H1 (cell line): ENCODE data around the gene TGFBRAP1. TPM values are rescaled to one million over a fixed set of nuclear protein-coding genes. Genes with fewer than 3 reads are reported as not detected.

Experiments
- BCL11A ChIP-seq, 2 experiments: IDR thresholded peaks; one replicate each; pipeline ENCODE4 v1.6.1; 2011; ENCODE audit warnings: low read depth in 2 of 2, low read length in 2 of 2, mild to moderate bottlenecking in 2 of 2
- BRCA1 ChIP-seq: IDR thresholded peaks from 2 replicates; pipeline ENCODE4 v1.6.1; 2012; ENCODE audit warnings: low read depth, low read length, improper control_type of control experiment
- EP300 ChIP-seq, 2 experiments: IDR thresholded peaks; 1 replicate in 1 of 2; 2 replicates in 1 of 2; pipeline ENCODE4 v1.6.1; 2011 to 2012; ENCODE audit warnings: low read depth in 2 of 2, low read length in 2 of 2, mild to moderate bottlenecking in 2 of 2, borderline replicate concordance in 1 of 2, inconsistent platforms in 1 of 2, moderate library complexity in 1 of 2
- HDAC6 ChIP-seq: IDR thresholded peaks from one replicate; pipeline ENCODE4 v1.7.1; 2012; ENCODE audit warnings: low read depth, mild to moderate bottlenecking, inconsistent platforms, low read length, moderate library complexity
- JUN ChIP-seq: IDR thresholded peaks from 2 replicates; pipeline ENCODE4 v1.6.1; 2011; ENCODE audit warnings: low read depth, mild to moderate bottlenecking, improper control_type of control experiment, low read length
- RBBP5 ChIP-seq: IDR thresholded peaks from 2 replicates; pipeline ENCODE4 v1.7.1; 2012; ENCODE audit warnings: low read depth, mild to moderate bottlenecking, inconsistent platforms, low read length, moderate library complexity, borderline replicate concordance
- RFX5 ChIP-seq: IDR thresholded peaks from 2 replicates; pipeline ENCODE4 v1.6.1; 2011; ENCODE audit warnings: low read depth, low read length, improper control_type of control experiment, borderline replicate concordance
- SUZ12 ChIP-seq: fragments of 200-600 bp; sonication (generic); IDR thresholded peaks from 2 replicates; pipeline ENCODE4 v1.6.1; 2012; ENCODE audit warnings: mild to moderate bottlenecking, inconsistent platforms, low read length, moderate library complexity, mixed read lengths
- polyA plus RNA-seq, 7 experiments: library from polyadenylated mRNA; depleted of rRNA in 3 of 7; stranded (reverse) in 5 of 7; unstranded in 2 of 7; fragments of >200 nt in 5 of 7; fragments of 200-250 nt in 2 of 7; gene quantifications; 1 replicate in 5 of 7; 2 replicates in 1 of 7; 4 replicates in 1 of 7; pipeline versions ENCODE4 v1.2.1 to v1.2.3, GENCODE V29; 2011 to 2013; ENCODE audit warnings: missing spikeins in 2 of 7, mixed read lengths in 2 of 7
- total RNA-seq: library from RNA; stranded (reverse); fragmentation: NEBNext Ultra II Directional; extraction: Animal tissue kit (Norgen Biotek cat#: 25700); gene quantifications from 2 replicates; pipeline ENCODE4 v1.2.1, GENCODE V29; 2021
- TF ChIP-seq, protein P1 (sequence below): fragments of 300-600 bp; sonication (generic); IDR thresholded peaks from 2 replicates; pipeline ENCODE4 v1.7.1; 2012; ENCODE audit warnings: low read length, moderate library complexity, mild to moderate bottlenecking, inconsistent platforms; ENCODE audit not compliant: insufficient replicate concordance

Gene TGFBRAP1
- total and polyA plus RNA-seq, 2 of the 8 experiments (the other 6 are each of a cell fraction or from before 2014, with no cell fraction given): 11.2 to 20.2 TPM

DNA sequence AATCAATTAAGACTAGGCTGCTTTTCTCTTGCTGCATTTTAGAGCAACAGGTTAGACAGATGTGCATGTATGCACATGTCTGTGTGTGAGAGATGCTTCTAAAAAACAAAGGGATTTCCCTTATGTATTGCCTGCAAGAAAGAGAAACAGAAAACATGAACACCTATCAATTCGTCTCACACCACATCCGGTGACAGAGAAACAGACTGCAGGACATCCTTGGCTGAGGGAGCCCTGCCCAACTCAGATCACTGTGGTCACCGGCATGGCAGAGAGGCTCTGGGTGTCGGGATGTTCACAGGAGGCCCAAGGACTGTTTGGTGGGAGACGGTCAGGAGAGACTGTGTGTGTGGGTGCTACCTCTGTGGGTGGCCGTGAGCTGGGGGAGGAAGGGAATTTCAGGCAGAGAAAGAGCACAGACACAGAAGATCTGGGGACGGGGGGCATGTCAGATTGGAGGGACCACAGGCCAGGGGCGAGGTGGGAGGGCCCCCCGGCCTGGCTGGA, 44.4 kb upstream of the TGFBRAP1 start (continued):
- TF ChIP-seq RBBP5: no peak
- TF ChIP-seq EP300 (IDR thresholded peaks at IDR 0.05; ENCODE audit: borderline replicate concordance in 1 of 2, low read depth in 2 of 2, low read length in 2 of 2): no peak
- TF ChIP-seq RFX5: no peak
- TF ChIP-seq BCL11A (IDR thresholded peaks at IDR 0.05; ENCODE audit: low read depth in 2 of 2, low read length in 2 of 2): no peak
- no peak for TF ChIP-seq HDAC6
- no peak for TF ChIP-seq SUZ12
- no peak for TF ChIP-seq BRCA1
- no peak for TF ChIP-seq JUN
- TF ChIP-seq, protein P1, sequence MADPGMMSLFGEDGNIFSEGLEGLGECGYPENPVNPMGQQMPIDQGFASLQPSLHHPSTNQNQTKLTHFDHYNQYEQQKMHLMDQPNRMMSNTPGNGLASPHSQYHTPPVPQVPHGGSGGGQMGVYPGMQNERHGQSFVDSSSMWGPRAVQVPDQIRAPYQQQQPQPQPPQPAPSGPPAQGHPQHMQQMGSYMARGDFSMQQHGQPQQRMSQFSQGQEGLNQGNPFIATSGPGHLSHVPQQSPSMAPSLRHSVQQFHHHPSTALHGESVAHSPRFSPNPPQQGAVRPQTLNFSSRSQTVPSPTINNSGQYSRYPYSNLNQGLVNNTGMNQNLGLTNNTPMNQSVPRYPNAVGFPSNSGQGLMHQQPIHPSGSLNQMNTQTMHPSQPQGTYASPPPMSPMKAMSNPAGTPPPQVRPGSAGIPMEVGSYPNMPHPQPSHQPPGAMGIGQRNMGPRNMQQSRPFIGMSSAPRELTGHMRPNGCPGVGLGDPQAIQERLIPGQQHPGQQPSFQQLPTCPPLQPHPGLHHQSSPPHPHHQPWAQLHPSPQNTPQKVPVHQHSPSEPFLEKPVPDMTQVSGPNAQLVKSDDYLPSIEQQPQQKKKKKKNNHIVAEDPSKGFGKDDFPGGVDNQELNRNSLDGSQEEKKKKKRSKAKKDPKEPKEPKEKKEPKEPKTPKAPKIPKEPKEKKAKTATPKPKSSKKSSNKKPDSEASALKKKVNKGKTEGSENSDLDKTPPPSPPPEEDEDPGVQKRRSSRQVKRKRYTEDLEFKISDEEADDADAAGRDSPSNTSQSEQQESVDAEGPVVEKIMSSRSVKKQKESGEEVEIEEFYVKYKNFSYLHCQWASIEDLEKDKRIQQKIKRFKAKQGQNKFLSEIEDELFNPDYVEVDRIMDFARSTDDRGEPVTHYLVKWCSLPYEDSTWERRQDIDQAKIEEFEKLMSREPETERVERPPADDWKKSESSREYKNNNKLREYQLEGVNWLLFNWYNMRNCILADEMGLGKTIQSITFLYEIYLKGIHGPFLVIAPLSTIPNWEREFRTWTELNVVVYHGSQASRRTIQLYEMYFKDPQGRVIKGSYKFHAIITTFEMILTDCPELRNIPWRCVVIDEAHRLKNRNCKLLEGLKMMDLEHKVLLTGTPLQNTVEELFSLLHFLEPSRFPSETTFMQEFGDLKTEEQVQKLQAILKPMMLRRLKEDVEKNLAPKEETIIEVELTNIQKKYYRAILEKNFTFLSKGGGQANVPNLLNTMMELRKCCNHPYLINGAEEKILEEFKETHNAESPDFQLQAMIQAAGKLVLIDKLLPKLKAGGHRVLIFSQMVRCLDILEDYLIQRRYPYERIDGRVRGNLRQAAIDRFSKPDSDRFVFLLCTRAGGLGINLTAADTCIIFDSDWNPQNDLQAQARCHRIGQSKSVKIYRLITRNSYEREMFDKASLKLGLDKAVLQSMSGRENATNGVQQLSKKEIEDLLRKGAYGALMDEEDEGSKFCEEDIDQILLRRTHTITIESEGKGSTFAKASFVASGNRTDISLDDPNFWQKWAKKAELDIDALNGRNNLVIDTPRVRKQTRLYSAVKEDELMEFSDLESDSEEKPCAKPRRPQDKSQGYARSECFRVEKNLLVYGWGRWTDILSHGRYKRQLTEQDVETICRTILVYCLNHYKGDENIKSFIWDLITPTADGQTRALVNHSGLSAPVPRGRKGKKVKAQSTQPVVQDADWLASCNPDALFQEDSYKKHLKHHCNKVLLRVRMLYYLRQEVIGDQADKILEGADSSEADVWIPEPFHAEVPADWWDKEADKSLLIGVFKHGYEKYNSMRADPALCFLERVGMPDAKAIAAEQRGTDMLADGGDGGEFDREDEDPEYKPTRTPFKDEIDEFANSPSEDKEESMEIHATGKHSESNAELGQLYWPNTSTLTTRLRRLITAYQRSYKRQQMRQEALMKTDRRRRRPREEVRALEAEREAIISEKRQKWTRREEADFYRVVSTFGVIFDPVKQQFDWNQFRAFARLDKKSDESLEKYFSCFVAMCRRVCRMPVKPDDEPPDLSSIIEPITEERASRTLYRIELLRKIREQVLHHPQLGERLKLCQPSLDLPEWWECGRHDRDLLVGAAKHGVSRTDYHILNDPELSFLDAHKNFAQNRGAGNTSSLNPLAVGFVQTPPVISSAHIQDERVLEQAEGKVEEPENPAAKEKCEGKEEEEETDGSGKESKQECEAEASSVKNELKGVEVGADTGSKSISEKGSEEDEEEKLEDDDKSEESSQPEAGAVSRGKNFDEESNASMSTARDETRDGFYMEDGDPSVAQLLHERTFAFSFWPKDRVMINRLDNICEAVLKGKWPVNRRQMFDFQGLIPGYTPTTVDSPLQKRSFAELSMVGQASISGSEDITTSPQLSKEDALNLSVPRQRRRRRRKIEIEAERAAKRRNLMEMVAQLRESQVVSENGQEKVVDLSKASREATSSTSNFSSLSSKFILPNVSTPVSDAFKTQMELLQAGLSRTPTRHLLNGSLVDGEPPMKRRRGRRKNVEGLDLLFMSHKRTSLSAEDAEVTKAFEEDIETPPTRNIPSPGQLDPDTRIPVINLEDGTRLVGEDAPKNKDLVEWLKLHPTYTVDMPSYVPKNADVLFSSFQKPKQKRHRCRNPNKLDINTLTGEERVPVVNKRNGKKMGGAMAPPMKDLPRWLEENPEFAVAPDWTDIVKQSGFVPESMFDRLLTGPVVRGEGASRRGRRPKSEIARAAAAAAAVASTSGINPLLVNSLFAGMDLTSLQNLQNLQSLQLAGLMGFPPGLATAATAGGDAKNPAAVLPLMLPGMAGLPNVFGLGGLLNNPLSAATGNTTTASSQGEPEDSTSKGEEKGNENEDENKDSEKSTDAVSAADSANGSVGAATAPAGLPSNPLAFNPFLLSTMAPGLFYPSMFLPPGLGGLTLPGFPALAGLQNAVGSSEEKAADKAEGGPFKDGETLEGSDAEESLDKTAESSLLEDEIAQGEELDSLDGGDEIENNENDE: no peak
